Stimulated activated CD4-positive, alpha-beta T cell treated with anti-CD3 and anti-CD28 coated beads, Interleukin-1b, Interleukin-23, amount 100 ng/mL, for 24 hours (primary cell): ENCODE data around the gene NWD2.

Experiments
- DNase-seq, 4 experiments: peaks; one replicate each; pipeline ENCODE4 v3.0.0-alpha.2; 2020; ENCODE audit warnings: low read depth in 4 of 4, low spot score in 1 of 4

Gene NWD2

DNA sequence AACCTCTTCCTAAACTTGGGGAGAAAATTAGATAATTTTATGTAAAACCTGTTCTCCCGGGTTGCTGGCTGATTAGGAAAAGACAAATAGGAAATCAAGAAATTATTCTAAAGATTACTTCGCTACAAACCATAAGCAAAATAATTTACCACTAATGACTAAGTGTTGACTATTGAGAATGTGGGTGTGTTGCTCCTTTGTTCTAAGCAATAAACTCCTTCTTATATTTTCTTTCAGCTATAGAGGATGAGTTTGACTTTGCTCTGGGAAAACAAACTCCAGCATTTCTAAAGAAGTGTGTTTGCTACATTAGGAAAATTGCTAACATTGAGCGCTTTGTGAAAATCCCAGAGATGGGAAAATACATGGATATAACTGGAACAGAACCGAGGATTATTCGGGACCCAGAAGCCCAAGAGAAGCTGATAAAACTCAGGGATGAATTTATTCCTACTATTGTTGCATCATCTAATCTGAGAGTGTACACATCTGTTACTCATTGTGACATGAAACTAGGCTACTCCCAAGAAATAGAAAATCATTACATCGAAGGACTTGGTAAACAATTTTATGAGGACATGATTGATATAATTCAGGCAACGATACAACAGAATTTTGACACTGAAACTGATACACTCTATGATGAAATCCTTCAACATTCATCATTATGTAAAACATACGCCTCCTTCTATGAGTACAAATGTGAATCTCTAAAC, 194.2 kb downstream of the NWD2 start:
- no peak for DNase-seq

DNA sequence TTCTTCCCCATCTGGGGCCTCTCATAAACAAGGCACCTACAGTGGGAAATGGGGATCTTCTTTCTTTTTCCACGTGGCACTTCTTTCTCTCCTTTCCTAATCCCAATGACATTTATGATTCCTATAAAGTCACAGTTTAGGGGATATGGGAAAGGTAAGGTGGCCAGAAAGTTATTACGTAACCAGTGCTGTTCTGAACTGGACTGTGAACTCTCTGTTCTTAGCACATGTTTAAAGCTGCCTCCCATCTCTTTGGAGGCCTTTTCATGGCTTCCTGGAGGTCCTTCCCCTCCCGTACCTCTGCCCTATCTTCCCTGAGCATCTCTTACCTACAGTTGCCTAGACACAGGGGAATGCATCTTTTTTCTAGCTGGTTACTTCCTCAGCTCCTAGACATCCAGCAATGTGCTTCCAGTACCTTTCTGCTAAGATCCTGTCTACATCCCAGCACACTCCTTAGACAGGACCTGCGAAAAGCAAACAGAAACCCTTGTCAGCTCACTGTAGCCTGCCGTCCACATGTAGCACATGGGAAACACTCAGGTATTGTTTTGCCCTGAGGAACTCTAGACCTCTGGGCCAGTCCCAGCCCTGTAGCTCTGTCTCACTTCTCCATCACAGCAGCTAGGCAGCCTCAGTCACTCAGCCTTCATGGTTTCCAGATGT, 195.4 kb downstream of the NWD2 start:
- no peak for DNase-seq

DNA sequence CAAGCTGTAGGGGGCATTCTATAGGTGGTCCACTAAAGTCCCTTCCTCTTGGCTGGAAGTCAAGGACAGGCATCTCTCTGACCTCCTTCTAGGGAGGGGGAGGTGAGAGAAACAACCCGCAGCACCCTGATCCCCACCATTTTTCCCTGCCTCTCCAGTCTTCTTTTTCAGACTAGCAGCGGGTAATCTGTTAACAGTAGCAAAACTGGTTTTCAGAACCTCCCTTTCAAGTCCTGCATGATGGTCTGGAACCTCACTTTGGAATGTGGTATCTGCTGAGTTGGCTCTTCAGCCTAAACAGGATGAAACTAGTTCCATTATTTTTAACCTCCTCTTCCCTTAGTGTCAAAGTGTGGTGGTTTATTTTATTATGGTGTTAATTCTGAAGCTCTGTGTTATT, 196.0 kb downstream of the NWD2 start:
- DNase-seq: no peak

DNA sequence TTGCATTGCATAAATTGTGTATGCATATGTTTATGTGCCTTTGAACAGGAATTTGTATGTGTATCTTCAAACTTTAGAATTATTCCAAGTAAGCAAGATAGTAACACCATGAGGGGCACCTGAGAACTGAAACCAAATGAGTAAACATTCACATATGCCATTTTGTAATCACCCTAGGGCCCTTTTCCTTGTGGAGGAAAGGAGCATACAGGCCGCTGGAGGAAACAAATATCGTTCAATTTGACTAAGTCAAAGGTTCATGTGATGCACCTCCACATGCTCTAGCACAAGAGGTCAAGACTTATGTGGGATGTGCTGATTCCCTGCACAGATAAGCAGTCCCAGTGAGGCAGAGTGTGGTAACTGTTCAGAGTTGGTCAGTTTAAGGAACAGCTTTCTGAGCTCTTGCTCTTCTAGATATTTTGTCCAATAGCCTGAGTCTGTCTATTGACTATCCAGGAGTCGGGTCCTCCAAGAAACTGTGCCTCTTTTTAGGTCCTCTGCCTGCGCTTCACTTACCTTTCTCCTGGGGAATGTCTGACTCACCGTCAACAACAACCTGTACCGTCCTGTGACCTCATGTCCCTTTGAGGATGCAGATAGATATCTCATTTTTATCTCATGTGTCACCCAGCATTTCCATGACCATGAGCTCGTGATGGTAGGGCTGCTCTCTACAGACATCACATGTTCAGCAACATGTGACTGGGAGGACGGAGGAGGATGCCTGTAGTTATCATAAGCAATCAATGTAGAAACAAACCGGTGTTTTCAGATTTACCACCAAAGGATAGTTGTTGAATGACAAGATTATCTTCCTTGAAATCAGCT, 196.9 kb downstream of the NWD2 start:
- no peak for DNase-seq

DNA sequence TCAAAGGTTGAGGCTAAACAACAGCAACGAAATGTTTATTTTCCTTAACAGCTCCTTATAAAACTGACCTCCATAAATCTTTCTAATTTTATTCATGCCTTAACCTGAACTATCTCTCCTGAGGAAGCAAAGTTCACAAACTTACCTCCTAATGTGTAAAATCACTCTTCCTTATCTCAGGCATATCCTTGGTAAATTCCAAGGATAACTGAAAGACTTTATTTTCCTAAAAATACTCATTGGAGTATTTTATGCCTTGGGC, 197.4 kb downstream of the NWD2 start:
- no peak for DNase-seq

DNA sequence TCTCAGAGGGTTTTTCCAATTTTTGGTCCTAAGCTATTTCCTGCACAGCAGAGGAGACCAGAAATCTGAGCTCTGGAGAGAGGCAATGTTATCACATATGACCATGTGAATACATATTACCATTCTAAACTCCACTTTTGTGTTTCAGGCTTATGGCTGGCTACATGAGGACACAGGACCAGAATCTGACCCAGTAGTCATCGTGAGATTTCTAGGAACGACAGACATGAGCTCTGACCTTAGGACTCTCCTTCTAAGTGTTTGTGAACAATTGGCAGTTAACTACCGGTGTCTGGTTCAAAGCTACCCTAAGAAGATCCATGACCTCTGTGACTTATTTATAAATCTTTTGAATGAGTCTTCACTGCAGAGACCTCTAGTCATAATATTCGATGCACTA, 198.6 kb downstream of the NWD2 start:
- DNase-seq: no peak

DNA sequence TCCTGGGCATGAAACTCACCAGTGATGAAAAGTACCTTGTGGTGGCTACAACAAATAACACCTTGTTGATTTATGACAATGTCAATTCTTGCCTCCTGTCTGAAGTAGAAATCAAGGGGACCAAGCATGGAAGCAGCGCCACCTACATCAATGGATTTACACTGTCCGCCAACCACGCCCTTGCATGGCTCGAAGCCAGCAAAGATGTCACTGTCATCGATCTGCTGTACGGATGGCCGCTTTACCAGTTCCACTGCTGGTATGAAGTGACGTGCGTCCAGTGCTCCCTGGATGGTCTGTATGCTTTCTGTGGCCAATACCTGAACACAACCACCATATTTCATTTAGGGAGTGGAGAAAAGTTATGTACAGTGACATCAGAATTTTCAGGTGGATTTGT, 200.5 kb downstream of the NWD2 start:
- DNase-seq: no peak

DNA sequence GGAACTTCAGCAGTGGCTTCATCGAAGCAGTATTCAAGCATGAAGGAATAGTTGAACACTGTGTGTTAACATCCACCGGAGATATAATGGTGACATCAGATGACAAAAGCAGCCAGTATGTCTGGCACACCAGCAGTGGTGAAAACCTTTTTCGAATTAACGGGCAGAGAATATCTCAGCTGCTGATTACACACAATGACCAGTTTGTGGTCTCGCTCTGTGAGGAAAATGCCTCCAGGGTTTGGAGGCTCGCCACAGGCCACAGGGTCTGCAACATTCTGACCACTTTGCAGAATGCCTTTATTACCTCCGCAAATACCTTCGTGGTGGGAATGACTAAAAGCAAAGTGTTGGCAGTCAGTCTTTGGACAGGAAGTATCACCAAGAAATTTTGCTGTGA, 201.5 kb downstream of the NWD2 start:
- no peak for DNase-seq

DNA sequence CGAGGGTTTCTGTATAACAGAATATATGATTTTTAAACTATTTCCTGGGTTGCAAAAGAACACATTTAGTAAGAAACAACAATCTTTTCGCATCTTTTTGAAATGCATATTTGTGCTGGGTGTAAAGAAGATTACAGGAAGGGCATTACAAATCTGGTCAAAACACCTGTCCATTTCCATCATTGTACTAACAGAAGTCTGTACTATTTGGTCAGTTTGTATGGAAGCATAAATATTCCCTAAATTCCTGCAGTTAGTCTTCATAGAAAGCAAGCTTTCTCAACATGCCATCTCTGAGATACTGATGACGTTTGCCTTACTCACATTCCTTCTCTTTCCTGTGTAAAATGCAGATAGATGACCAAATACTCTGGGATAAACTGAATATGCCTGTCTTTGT, 203.3 kb downstream of the NWD2 start:
- DNase-seq: no peak

DNA sequence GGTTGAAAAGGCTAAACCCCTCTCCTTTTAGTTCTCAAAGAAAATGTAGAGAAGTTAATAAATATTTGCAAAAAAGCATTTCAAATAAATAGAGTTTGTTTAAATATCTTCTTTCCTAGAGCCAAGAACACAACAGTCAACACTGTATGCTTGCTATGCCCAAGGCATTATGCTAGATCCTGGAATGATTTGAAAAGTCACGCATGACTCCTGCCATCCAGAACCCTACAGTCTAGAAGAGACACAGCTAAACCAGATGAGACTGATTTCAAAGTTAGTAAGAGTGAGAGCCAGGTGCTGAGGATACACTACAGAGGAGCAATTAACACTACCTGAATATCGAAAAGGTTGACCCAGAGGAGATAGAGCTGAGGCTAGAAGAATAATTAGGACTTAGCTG, 205.8 kb downstream of the NWD2 start:
- no peak for DNase-seq

DNA sequence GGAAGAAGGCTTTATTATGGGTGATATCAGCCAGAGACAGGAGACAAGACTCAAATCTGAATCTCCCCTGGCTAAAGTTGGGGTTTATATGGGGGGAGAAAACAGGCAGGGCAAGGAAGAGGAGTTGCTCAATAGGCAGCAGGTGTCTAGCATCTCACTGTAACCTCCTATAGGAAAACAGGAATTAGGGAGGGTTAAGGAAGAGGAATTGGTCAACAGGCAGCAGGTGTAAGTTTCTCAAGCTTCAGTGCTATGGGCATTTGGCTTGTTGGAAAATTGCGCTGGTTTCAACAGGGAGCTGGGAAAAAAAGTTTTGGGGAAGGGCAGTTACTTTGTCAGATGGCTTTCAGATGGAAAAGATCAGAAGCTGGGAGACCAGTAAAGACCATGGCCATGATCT, 206.4 kb downstream of the NWD2 start:
- DNase-seq: no peak

DNA sequence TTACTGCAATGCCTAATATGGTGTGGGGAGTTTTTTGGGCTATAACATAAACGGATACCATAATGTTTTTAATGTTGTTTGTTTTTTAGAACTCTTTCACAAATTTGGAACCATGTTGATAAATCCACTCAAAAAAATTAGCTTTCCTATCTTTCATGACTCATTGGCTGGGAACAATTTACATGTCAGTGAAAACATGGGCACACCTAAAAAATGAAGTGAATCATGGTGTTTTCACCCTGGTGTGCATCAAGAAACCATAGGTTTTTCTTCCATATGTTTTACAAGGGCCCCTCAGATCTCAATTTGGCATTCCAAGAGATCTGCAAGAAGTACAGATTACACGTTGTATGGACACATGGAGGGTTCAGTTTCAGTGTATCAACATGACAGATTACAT, 207.1 kb downstream of the NWD2 start:
- DNase-seq: no peak

DNA sequence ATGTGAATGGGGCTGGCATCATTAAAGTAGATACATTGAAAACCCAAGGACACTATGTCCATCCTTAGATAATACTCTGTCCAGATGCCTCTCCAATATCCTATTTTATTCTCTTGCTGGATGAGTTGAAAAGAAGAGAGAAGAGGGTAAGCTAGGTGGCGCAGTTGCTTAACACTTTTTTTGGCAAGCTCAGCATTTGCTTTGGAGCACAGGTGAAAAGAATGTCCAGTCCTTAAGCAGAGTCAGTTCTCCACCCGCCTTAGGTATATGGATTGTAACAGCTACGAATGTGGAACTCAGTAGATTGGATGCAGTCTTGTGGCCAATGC, 208.4 kb downstream of the NWD2 start:
- DNase-seq: no peak

DNA sequence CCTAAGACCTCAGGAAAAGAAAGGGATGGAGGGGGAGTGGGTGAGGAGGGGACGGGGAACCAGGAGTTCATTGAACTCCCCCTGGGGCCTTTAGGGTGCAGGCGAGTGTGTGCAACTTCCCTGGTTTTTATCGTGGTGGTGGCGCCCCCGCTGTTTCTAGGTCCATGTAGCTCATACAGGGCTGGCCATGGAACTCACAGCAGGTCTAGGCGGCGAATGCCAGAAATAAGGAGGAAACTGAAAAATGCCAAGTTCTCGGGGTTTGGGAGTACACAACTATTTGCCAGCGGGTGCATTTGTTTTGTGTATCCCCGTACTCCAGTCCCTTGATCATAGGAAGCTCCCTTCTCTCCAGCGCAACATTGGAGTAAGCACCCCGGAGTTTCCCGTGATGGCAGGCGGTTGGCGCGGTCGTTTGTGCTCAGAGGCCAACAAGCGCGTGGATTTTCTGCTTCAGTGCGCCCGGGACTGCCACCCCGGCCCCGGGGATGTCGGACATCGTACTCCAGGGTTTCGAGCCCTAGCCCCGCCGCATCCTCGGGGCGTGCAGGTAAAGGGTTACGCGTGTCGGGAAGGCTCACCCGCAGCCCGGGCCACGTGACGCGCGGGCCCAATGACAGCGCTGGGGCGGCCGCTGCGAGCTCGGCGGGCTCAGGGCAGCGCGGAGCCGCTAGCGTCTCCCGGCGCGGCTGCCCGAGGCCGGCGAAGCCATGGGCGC, 208.9 kb downstream of the NWD2 start:
- DNase-seq: peak; percentile 1 to 37 (median 20)

DNA sequence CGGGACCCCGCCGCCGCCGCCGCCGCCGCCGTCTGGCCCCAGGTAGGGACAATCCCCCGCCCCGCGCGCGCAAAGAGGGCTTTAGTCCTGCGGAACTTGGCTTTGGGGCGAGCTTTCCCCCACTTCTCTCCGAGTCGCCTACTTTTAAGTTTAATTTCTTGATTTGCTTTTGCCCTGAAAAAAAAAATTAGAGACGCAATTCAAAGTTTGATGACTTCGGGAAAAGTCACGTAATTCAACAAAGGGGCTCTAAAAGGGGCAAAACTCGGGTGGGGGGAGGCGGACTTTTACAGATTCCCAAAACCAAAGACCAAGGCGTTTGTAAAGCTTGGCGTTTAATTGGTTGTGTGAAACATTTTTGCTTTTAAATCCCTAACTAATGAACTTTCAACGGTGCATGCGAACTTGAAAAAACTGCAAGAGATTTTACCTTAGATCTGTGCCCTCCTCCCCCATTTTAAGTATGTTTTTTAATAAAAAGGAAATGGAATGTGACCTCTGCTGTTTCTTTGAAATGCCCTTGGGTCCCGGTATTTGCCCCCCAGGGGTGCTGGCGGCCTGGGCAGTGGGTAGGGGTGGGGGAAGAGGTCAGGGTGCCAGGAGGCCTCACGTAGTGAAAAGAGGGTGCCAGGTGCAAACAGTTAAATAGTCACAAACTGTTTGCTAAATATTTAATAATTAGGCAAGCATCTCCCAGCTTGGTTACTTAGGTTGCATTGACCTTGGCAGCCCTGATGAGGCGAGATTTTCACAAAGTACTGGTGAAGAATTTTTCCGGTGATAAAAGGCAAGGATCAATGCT, 209.7 kb downstream of the NWD2 start:
- DNase-seq: no peak

DNA sequence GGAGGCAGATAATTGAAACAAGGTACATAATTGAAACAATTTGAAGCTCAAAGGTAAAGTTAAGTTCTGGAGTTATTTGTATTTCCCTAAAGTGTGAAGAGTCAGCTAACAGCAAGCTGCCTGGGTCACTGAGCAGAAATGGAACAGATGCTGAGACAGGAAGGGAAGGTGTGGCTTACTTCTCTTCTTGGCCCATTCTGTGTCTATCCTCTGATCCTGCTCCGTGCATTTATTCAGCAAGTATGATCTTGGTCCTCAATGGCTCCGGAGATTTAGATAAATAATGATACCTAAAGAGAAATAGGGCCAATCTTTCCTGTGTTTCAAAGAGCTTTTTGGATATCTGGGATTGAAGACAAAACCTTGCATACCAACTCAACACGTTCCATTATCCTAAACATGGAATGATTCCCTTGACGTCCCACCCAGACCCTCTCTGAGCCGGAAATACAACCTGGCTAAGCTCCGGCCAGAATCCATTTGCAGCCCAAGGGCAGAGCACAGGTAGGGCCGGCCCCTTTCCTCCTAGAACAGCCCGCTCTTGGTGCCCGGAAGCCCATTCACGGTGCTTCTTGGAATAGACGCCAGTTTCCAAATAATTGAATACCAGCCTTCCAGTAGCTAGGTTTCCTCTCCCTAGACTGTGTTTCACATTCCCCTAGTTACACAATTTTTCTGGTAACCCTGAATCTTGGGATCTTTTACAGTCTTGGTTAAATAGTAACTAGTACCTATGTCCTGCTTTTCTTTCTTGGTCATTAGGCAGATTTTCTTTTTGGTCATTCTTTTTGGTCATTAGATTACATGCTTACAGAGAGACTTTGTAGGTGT, 211.0 kb downstream of the NWD2 start:
- DNase-seq: no peak

DNA sequence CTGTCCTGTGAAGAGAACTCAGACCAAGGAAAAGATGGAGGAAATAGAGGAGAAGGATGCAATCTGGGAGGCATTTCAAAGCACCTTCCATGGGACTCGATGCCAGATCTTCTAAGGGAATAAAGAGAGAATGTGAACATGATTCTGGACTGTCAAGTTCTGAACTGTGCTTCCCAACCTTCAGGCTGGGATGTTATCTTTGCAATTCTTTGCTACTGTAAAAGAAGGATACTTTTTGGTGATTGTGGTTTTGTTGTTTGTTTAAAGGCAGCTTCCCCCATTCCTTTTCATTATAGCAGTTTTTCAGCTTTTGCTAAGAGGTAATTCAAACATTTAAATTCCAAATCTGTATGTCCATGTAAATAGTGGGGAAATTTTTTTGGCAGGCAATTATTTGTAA, 217.3 kb downstream of the NWD2 start:
- no peak for DNase-seq

DNA sequence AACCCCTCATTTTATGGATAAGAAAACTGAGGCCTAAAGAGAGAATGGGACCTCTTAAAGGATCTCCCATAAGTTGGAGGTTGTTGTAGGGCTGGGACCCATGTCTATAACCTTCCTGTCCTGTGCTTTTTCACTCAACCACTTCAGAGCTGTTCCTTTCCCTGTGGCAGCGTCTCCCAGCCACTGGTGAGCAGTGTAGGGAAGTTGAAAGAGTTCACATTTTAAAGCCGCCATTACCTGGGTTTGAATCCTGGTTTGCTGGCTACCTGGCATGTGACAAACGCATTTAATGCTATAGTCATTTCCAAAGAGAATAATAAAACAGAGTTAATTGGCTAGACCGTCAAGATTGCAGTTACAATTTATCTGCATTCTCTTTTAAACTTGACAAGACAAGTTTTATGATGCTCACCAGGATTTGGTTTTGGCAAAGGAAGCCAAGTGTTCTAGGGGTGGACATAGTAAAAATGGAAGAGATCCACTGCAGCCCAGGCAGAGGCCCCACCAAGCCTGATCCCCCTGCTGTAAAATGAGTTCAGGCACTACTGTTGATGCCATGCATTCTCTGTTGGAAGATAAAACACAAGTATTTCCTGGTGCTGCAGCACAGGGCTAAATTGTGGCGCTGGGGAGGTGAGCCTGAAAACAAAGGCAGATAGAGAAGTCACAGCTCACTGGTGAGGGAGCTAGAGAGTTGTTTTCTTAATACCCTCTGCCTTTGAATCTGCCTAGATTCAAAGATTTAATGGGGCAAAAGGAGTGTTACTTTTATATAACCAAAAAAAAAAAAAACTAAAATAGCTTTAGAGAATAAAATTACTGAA, 218.7 kb downstream of the NWD2 start:
- no peak for DNase-seq

DNA sequence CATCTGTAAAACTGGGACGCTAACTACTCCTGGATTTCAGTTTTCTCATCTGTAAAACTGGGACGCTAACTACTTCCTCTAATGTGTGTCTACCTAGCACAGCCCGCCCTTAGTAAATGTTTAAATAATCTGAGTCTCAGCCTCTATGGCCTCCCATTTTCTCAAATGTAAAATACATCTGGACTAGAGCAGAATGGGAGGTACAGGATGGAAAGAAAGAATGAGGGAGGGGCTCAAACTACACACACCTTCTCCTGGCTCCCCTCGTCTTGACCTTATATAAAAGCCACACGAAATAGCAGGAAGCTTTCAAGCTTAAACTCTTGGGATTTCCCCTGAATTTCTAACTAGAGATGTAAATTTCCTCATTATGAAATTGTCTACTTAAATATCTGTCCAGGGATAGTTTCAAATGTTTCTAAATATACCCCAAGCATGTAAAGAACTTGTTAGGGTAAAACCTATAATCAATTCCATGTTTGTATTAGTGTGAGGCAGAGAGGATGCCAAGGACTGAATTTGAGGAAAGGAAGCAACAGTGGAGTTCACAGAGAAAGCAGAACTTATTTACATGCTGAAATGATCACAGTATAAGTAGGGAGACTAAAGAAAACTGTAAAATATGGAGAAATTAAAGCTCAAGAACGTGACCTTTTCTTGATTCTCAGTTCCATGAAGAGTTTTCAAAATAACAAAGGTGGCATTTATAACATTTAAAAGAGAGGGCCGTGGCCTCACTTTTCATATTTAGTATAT, 220.0 kb downstream of the NWD2 start:
- no peak for DNase-seq
